GM12878 (cell line): ENCODE data around the gene LRRC8D. TPM values are rescaled to one million over a fixed set of nuclear protein-coding genes. Genes with fewer than 3 reads are reported as not detected.

ENCODE experiments used
- ATAC-seq: fragments of 200-7000 bp; cut with Tn5 transposase; 3 replicates; pipeline ENCODE4 v1.9.1; 2020; ENCODE audit warnings: mild to moderate bottlenecking, moderate library complexity
- BruUV-seq: library from RNA; stranded (reverse); fragments of 400-500 nt; replicated peaks from 2 replicates; lab custom pipeline; 2021; lab: Mats Ljungman, UMichigan
- CTCF ChIA-PET: fragments of 300-600 bp; sonication (Branson Sonifier 250); formaldehyde crosslinking; extraction: SDS; loops from one replicate; lab custom pipeline; 2021; ENCODE audit warnings: inconsistent platforms; lab: Yijun Ruan, JAX
- POLR2A ChIA-PET: fragments of 350-600 bp; formaldehyde crosslinking; extraction: SDS; loops from one replicate; lab custom pipeline; 2021; ENCODE audit warnings: inconsistent platforms; lab: Charles Lee
- RAD21 ChIA-PET: fragments of 300-600 bp; sonication (Branson Sonifier 250); formaldehyde crosslinking; loops from one replicate; lab custom pipeline; 2023; ENCODE audit warnings: antibody characterized with exemption; ENCODE audit not compliant: unreplicated experiment; lab: Charles Lee
- SMC1A ChIA-PET: fragments of 300-600 bp; sonication (Branson Sonifier 250); formaldehyde crosslinking; loops from one replicate; lab custom pipeline; 2023; ENCODE audit not compliant: unreplicated experiment, uncharacterized antibody; lab: Charles Lee
- DNase-seq: peaks from one replicate; pipeline ENCODE4 v3.0.0-alpha.2; 2011; ENCODE audit warnings: low read depth, low spot score
- FAIRE-seq: peaks from 3 replicates; lab custom pipeline; 2011; peaks lifted over from hg19 to GRCh38; lab: Jason Lieb, UNC
- H2AFZ ChIP-seq: 2 replicates; pipeline ENCODE4 v1.6.0; 2011; ENCODE audit warnings: low read depth, low read length, control low read depth; ENCODE audit not compliant: control insufficient read depth
- H3K27ac ChIP-seq: 2 replicates; pipeline ENCODE4 v1.5.1; 2011; ENCODE audit warnings: control low read depth; ENCODE audit not compliant: control insufficient read depth, insufficient read depth
- H3K27me3 ChIP-seq, 2 experiments: replicated peaks in 1 of 2; 2 replicates each; pipeline versions ENCODE4 v1.6.0 to v1.6.1; 2011; ENCODE audit warnings: low read length in 1 of 2; ENCODE audit not compliant: control insufficient read depth in 2 of 2, insufficient read depth in 2 of 2
- H3K36me3 ChIP-seq, 2 experiments: 2 replicates each; pipeline ENCODE4 v1.5.1; 2011; ENCODE audit warnings: low read length in 1 of 2; ENCODE audit not compliant: control insufficient read depth in 2 of 2, insufficient read depth in 2 of 2
- H3K4me1 ChIP-seq: 2 replicates; pipeline ENCODE4 v1.6.1; 2011; ENCODE audit warnings: mild to moderate bottlenecking, low read length, moderate library complexity, mixed read lengths; ENCODE audit not compliant: control insufficient read depth, insufficient read depth
- H3K4me2 ChIP-seq: 2 replicates; pipeline ENCODE4 v1.6.0; 2011; ENCODE audit warnings: control low read depth; ENCODE audit not compliant: control insufficient read depth, insufficient read depth
- H3K4me3 ChIP-seq: fragments of 200-600 bp; sonication (generic); 2 replicates; pipeline ENCODE4 v1.5.1; 2016
- H3K79me2 ChIP-seq: 2 replicates; pipeline ENCODE4 v1.6.0; 2011; ENCODE audit warnings: low read length; ENCODE audit not compliant: control insufficient read depth, insufficient read depth
- H3K9ac ChIP-seq: 2 replicates; pipeline ENCODE4 v1.8.0; 2011; ENCODE audit warnings: low read length, control low read depth, mixed read lengths; ENCODE audit not compliant: control insufficient read depth, insufficient read depth
- H3K9me3 ChIP-seq: replicated peaks from 3 replicates; pipeline ENCODE4 v1.5.1; 2011; ENCODE audit warnings: mild to moderate bottlenecking, low read length; ENCODE audit not compliant: control insufficient read depth, insufficient read depth
- H4K20me1 ChIP-seq: 2 replicates; pipeline ENCODE4 v1.6.0; 2011; ENCODE audit not compliant: control insufficient read depth, insufficient read depth
- BCL11A ChIP-seq: IDR thresholded peaks from 2 replicates; pipeline ENCODE4 v1.6.1; 2011; ENCODE audit warnings: low read depth, low read length
- CHD2 ChIP-seq: IDR thresholded peaks from 2 replicates; pipeline ENCODE4 v1.6.1; 2011; ENCODE audit warnings: low read depth, low read length, improper control_type of control experiment, borderline replicate concordance
- CREB1 ChIP-seq: IDR thresholded peaks from 2 replicates; pipeline ENCODE4 v1.6.1; 2012; ENCODE audit warnings: low read depth, mild to moderate bottlenecking, inconsistent platforms
- FOXK2 ChIP-seq: fragments of 450-650 bp; IDR thresholded peaks from 2 replicates; pipeline ENCODE4 v1.6.1; 2017; ENCODE audit warnings: mild to moderate bottlenecking, moderate library complexity
- KDM1A ChIP-seq: fragments of 200-600 bp; sonication (generic); IDR thresholded peaks from 2 replicates; pipeline ENCODE4 v1.6.1; 2016; ENCODE audit warnings: borderline replicate concordance
- MEF2A ChIP-seq: IDR thresholded peaks from 2 replicates; pipeline ENCODE4 v1.6.1; 2011; ENCODE audit warnings: low read depth, mild to moderate bottlenecking, low read length, moderate library complexity; ENCODE audit not compliant: insufficient read depth
- PML ChIP-seq: IDR thresholded peaks from 2 replicates; pipeline ENCODE4 v1.6.1; 2012; ENCODE audit warnings: low read length, inconsistent platforms
- POU2F2 ChIP-seq: IDR thresholded peaks from 3 replicates; pipeline ENCODE4 v1.6.1; 2011; ENCODE audit warnings: low read depth, mild to moderate bottlenecking, low read length, borderline replicate concordance
- RFX5 ChIP-seq: IDR thresholded peaks from 2 replicates; pipeline ENCODE4 v1.6.1; 2011; ENCODE audit warnings: low read depth, low read length, improper control_type of control experiment
- SIN3A ChIP-seq: IDR thresholded peaks from 2 replicates; pipeline ENCODE4 v1.6.1; 2012; ENCODE audit warnings: low read depth, low read length, improper control_type of control experiment
- SREBF1 ChIP-seq: IDR thresholded peaks from 2 replicates; pipeline ENCODE4 v1.6.1; 2012; ENCODE audit warnings: mild to moderate bottlenecking, low read length
- SUPT20H ChIP-seq: IDR thresholded peaks from 2 replicates; pipeline ENCODE4 v1.6.1; 2011; ENCODE audit warnings: low read depth, mild to moderate bottlenecking, low read length, moderate library complexity, borderline replicate concordance; ENCODE audit not compliant: control insufficient read depth
- TAF1 ChIP-seq: IDR thresholded peaks from 2 replicates; pipeline ENCODE4 v1.6.1; 2011; ENCODE audit warnings: mild to moderate bottlenecking, low read depth, low read length, borderline replicate concordance
- ZSCAN29 ChIP-seq: fragments of 450-650 bp; IDR thresholded peaks from 2 replicates; pipeline ENCODE4 v1.6.1; 2017; ENCODE audit warnings: mild to moderate bottlenecking, moderate library complexity
- WGBS: methylation state at CpG from one replicate; pipeline ENCODE4 v1.1.6; 2016; ENCODE audit warnings: low lambda C conversion rate; ENCODE audit not compliant: insufficient replicate concordance, insufficient coverage; ENCODE audit errors: missing lambda C conversion rate; 5-methylcytosine and 5-hydroxymethylcytosine counted together
- in situ Hi-C: fragments of 300-500 bp; cut with MboI; formaldehyde crosslinking; loops from 9 replicates; pipeline ENCODE4 v1.14.3; 2018; ENCODE audit warnings: mixed read lengths
- intact Hi-C: fragments of 100-400 bp; cut with micrococcal nuclease; formaldehyde crosslinking; loops from one replicate; pipeline ENCODE4 v1.14.2; 2022; ENCODE audit not compliant: unreplicated experiment
- polyA plus RNA-seq, 11 experiments: library from polyadenylated mRNA; depleted of rRNA in 4 of 11; unstranded in 6 of 11; stranded (reverse) in 5 of 11; fragments of >200 nt; fragmentation: Nextera tagmentation in 4 of 11; fragmentation: Illumina TruSeq in 1 of 11; extraction: Ambion mirVana in 4 of 11; extraction: Trizol in 1 of 11; gene quantifications; 1 replicate in 1 of 11; 2 replicates in 10 of 11; pipeline versions ENCODE4 v1.2.1 to v1.2.3, GENCODE V29; 2011 to 2016; ENCODE audit warnings: inconsistent platforms in 2 of 11, missing spikeins in 2 of 11, low read depth in 1 of 11
- total RNA-seq, 4 experiments: library from RNA; depleted of rRNA in 3 of 4; stranded (reverse); fragments of >200 nt in 3 of 4; fragmentation: Illumina TruSeq in 1 of 4; extraction: Trizol in 1 of 4; gene quantifications; 2 replicates each; pipeline versions ENCODE4 v1.2.1 to v1.2.3, GENCODE V29; 2013 to 2021
- TF ChIP-seq, protein P1 (sequence below): IDR thresholded peaks from 2 replicates; pipeline ENCODE4 v1.6.1; 2012; ENCODE audit warnings: mild to moderate bottlenecking, low read depth, low read length
- TF ChIP-seq, protein P2 (sequence below): fragments of 450-650 bp; IDR thresholded peaks from 2 replicates; pipeline ENCODE4 v1.6.1; 2016; ENCODE audit warnings: mild to moderate bottlenecking
- TF ChIP-seq, protein P3 (sequence below): fragments of 450-650 bp; formaldehyde crosslinking; IDR thresholded peaks from 2 replicates; pipeline ENCODE4 v1.4.0; 2022; ENCODE audit warnings: mild to moderate bottlenecking, moderate library complexity

The LRRC8D gene
- total and polyA plus RNA-seq, 10 of the 15 experiments (the other 5 are each of a cell fraction or from before 2014, with no cell fraction given), result 5.6 to 44.1 (median 26.8) TPM

DNA sequence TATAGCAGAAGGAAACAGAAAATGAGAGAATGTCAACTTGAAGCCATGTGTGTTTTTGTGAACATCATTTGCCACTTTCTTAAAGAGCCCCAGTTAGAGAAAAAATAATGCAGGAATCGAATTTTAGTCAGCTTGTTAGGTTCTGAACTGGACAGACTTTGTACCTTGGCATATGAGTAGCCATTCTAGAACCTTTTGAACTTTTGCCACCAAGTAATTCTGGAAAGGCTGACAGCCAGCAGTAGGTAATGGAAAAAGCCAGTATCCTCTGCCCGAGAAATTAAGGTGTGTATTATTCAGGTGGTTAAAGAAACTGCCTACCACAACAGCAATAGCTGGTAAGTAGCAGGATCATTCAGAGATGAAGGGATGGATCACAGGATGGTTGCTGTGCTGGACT lies 20.7 kb downstream of the LRRC8D start:
- H3K36me3 ChIP-seq, result no peaks in the 10 kb centered on the region
- in situ Hi-C loops (no loop called here), intact Hi-C loops (loop anchor here (5.0 kb wide), 1 partner anchor 111 kb away; no protein-coding TSS in a partner anchor)
- H3K79me2 ChIP-seq, result peaks cover 7% of the 10 kb centered on the region; the same call in 1 of the 2 replicates
- H3K27me3 ChIP-seq, result no peaks in the 10 kb centered on the region
- no peak overlapping the region for H3K27ac ChIP-seq
- no peaks in the 10 kb centered on the region for H4K20me1 ChIP-seq
- no peaks in the 10 kb centered on the region for H3K9me3 ChIP-seq
- WGBS, result 75% methylated on average over 2 of the region's 2 CpGs
- H3K4me3 ChIP-seq, result no peak overlapping the region
- H3K4me2 ChIP-seq, result no peak overlapping the region
- no peak overlapping the region for H2AFZ ChIP-seq
- ChIA-PET CTCF (interaction anchor here (0.6 to 3.5 kb wide), 9 partner anchors 13 to 857 kb away, joined by 3 to 22 read pairs (median 4); no protein-coding TSS in a partner anchor), POLR2A (interaction anchor here (0.6 to 3.4 kb wide), 4 partner anchors 13 to 36 kb away, joined by 3 to 9 read pairs (median 6); no protein-coding TSS in a partner anchor), SMC1A (interaction anchor here (0.8 to 2.1 kb wide), 5 partner anchors 15 to 93 kb away, joined by 3 to 10 read pairs (median 3); no protein-coding TSS in a partner anchor), RAD21 (interaction anchor here (1.0 to 4.6 kb wide), 5 partner anchors 16 to 60 kb away, joined by 3 to 23 read pairs (median 4); no protein-coding TSS in a partner anchor)
- ATAC-seq, result no peak
- DNase-seq, result no peak
- H3K9ac ChIP-seq, result no peak overlapping the region
- FAIRE-seq, result no peak
- H3K4me1 ChIP-seq, result peaks cover 8% of the 10 kb centered on the region
- BruUV-seq, result no TSS peak
- no peak for TF ChIP-seq FOXK2
- no peak for TF ChIP-seq CHD2
- TF ChIP-seq POU2F2, result no peak
- TF ChIP-seq, protein P1, sequence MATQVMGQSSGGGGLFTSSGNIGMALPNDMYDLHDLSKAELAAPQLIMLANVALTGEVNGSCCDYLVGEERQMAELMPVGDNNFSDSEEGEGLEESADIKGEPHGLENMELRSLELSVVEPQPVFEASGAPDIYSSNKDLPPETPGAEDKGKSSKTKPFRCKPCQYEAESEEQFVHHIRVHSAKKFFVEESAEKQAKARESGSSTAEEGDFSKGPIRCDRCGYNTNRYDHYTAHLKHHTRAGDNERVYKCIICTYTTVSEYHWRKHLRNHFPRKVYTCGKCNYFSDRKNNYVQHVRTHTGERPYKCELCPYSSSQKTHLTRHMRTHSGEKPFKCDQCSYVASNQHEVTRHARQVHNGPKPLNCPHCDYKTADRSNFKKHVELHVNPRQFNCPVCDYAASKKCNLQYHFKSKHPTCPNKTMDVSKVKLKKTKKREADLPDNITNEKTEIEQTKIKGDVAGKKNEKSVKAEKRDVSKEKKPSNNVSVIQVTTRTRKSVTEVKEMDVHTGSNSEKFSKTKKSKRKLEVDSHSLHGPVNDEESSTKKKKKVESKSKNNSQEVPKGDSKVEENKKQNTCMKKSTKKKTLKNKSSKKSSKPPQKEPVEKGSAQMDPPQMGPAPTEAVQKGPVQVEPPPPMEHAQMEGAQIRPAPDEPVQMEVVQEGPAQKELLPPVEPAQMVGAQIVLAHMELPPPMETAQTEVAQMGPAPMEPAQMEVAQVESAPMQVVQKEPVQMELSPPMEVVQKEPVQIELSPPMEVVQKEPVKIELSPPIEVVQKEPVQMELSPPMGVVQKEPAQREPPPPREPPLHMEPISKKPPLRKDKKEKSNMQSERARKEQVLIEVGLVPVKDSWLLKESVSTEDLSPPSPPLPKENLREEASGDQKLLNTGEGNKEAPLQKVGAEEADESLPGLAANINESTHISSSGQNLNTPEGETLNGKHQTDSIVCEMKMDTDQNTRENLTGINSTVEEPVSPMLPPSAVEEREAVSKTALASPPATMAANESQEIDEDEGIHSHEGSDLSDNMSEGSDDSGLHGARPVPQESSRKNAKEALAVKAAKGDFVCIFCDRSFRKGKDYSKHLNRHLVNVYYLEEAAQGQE, result no peak
- TF ChIP-seq BCL11A, result no peak
- no peak for TF ChIP-seq ZSCAN29
- no peak for TF ChIP-seq SIN3A
- TF ChIP-seq SREBF1, result no peak
- TF ChIP-seq RFX5, result no peak
- TF ChIP-seq KDM1A, result no peak
- no peak for TF ChIP-seq TAF1
- TF ChIP-seq, protein P2, sequence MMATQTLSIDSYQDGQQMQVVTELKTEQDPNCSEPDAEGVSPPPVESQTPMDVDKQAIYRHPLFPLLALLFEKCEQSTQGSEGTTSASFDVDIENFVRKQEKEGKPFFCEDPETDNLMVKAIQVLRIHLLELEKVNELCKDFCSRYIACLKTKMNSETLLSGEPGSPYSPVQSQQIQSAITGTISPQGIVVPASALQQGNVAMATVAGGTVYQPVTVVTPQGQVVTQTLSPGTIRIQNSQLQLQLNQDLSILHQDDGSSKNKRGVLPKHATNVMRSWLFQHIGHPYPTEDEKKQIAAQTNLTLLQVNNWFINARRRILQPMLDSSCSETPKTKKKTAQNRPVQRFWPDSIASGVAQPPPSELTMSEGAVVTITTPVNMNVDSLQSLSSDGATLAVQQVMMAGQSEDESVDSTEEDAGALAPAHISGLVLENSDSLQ, result no peak
- TF ChIP-seq, protein P3, sequence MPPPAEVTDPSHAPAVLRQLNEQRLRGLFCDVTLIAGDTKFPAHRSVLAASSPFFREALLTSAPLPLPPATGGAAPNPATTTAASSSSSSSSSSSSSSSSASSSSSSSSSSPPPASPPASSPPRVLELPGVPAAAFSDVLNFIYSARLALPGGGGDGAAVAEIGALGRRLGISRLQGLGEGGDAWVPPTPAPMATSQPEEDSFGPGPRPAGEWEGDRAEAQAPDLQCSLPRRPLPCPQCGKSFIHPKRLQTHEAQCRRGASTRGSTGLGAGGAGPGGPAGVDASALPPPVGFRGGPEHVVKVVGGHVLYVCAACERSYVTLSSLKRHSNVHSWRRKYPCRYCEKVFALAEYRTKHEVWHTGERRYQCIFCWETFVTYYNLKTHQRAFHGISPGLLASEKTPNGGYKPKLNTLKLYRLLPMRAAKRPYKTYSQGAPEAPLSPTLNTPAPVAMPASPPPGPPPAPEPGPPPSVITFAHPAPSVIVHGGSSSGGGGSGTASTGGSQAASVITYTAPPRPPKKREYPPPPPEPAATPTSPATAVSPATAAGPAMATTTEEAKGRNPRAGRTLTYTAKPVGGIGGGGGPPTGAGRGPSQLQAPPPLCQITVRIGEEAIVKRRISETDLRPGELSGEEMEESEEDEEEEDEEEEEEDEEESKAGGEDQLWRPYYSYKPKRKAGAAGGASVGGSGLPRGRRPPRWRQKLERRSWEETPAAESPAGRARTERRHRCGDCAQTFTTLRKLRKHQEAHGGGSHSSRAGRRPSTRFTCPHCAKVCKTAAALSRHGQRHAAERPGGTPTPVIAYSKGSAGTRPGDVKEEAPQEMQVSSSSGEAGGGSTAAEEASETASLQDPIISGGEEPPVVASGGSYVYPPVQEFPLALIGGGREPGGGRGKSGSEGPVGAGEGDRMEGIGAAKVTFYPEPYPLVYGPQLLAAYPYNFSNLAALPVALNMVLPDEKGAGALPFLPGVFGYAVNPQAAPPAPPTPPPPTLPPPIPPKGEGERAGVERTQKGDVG (CRISPR knock-in tag), result no peak
- TF ChIP-seq SUPT20H, result no peak
- TF ChIP-seq MEF2A, result no peak
- no peak for TF ChIP-seq PML
- no peak for TF ChIP-seq CREB1
